Trophoblast cell (in vitro differentiated cells and primary cell): ENCODE results near the gene NDUFAF2.

Experiments used
- DNase-seq, 2 donors: peaks; one replicate each; pipeline ENCODE4 v3.0.0-alpha.2; 2016
- H2AFZ ChIP-seq: 2 replicates; pipeline ENCODE4 v1.6.1; 2013; ENCODE audit warnings: low read length, moderate library complexity, mild to moderate bottlenecking; ENCODE audit not compliant: insufficient read depth, poor library complexity
- H2AK5ac ChIP-seq: 2 replicates; pipeline ENCODE4 v1.6.1; 2013; ENCODE audit warnings: mild to moderate bottlenecking, low read length
- H2BK120ac ChIP-seq: 2 replicates; pipeline ENCODE4 v1.6.1; 2013; ENCODE audit warnings: low read length, mild to moderate bottlenecking, moderate library complexity; ENCODE audit not compliant: insufficient read depth, poor library complexity
- H2BK12ac ChIP-seq: 2 replicates; pipeline ENCODE4 v1.6.1; 2013; ENCODE audit warnings: mild to moderate bottlenecking, low read length, moderate library complexity
- H2BK5ac ChIP-seq: 2 replicates; pipeline ENCODE4 v1.6.1; 2013; ENCODE audit warnings: low read length, low read depth, moderate library complexity, mild to moderate bottlenecking; ENCODE audit not compliant: poor library complexity
- H3K14ac ChIP-seq: 2 replicates; pipeline ENCODE4 v1.6.1; 2013; ENCODE audit warnings: mild to moderate bottlenecking, low read length
- H3K18ac ChIP-seq: 2 replicates; pipeline ENCODE4 v1.6.1; 2013; ENCODE audit warnings: mild to moderate bottlenecking, low read length
- H3K23ac ChIP-seq: 2 replicates; pipeline ENCODE4 v1.6.1; 2013; ENCODE audit warnings: low read length
- H3K27ac ChIP-seq: 2 replicates; pipeline ENCODE4 v1.5.1; 2013; ENCODE audit warnings: low read depth, mild to moderate bottlenecking, inconsistent platforms, low read length, moderate library complexity
- H3K27me3 ChIP-seq: 2 replicates; pipeline ENCODE4 v1.6.1; 2013; ENCODE audit warnings: inconsistent platforms, mild to moderate bottlenecking, low read length, moderate library complexity; ENCODE audit not compliant: insufficient read depth
- H3K36me3 ChIP-seq, 2 experiments: 1 replicate in 1 of 2; 2 replicates in 1 of 2; pipeline ENCODE4 v1.6.1; 2013; ENCODE audit warnings: low read length in 2 of 2, mild to moderate bottlenecking in 2 of 2, moderate library complexity in 1 of 2; ENCODE audit not compliant: insufficient read depth in 2 of 2, control insufficient read depth in 1 of 2
- H3K4ac ChIP-seq: 2 replicates; pipeline ENCODE4 v1.6.1; 2013; ENCODE audit warnings: low read depth, mild to moderate bottlenecking, low read length, moderate library complexity
- H3K4me1 ChIP-seq, 2 experiments: 1 replicate in 1 of 2; 2 replicates in 1 of 2; pipeline ENCODE4 v1.6.1; 2013; ENCODE audit warnings: low read length in 2 of 2, mild to moderate bottlenecking in 2 of 2, moderate library complexity in 1 of 2; ENCODE audit not compliant: insufficient read depth in 2 of 2, control insufficient read depth in 1 of 2
- H3K4me2 ChIP-seq: 2 replicates; pipeline ENCODE4 v1.6.1; 2013; ENCODE audit warnings: inconsistent platforms, mild to moderate bottlenecking, low read length, moderate library complexity
- H3K4me3 ChIP-seq: 2 replicates; pipeline ENCODE4 v1.5.1; 2013; ENCODE audit warnings: mild to moderate bottlenecking, low read depth, low read length, inconsistent platforms
- H3K79me1 ChIP-seq: one replicate; pipeline ENCODE4 v1.6.1; 2013; ENCODE audit warnings: low read length
- H3K79me2 ChIP-seq: 2 replicates; pipeline ENCODE4 v1.6.1; 2013; ENCODE audit warnings: low read length, mild to moderate bottlenecking; ENCODE audit not compliant: control insufficient read depth, insufficient read depth, poor library complexity
- H3K9ac ChIP-seq: 2 replicates; pipeline ENCODE4 v1.6.1; 2013; ENCODE audit warnings: mild to moderate bottlenecking, low read length
- H3K9me3 ChIP-seq: 2 replicates; pipeline ENCODE4 v1.6.1; 2013; ENCODE audit warnings: low read depth, mild to moderate bottlenecking, control low read depth, inconsistent platforms, low read length; ENCODE audit not compliant: insufficient read depth
- H4K12ac ChIP-seq: 2 replicates; pipeline ENCODE4 v1.6.1; 2013; ENCODE audit warnings: low read depth, mild to moderate bottlenecking, low read length, moderate library complexity
- H4K8ac ChIP-seq: 2 replicates; pipeline ENCODE4 v1.6.1; 2013; ENCODE audit warnings: low read depth, mild to moderate bottlenecking, low read length, moderate library complexity
- H4K91ac ChIP-seq: one replicate; pipeline ENCODE4 v1.6.1; 2013; ENCODE audit warnings: low read depth, mild to moderate bottlenecking, low read length, moderate library complexity
- WGBS: extraction: QIAGEN DNeasy Blood & Tissue Kit; methylation state at CpG from one replicate; pipeline ENCODE4 v1.1.7; 2013; ENCODE audit warnings: missing lambda C conversion rate; ENCODE audit not compliant: insufficient read length, insufficient coverage; ENCODE audit errors: extremely low coverage; 5-methylcytosine and 5-hydroxymethylcytosine counted together

The NDUFAF2 gene

GRCh38 chr5:61178702-61179101 is 233.7 kb downstream of the NDUFAF2 start:
- H3K79me1 ChIP-seq = no peaks in the 10 kb centered on the region
- H4K8ac ChIP-seq = no peak overlapping the region
- no peak overlapping the region for H4K91ac ChIP-seq
- no peak overlapping the region for H2BK120ac ChIP-seq
- no peak overlapping the region for H3K18ac ChIP-seq
- no peaks in the 10 kb centered on the region for H3K9me3 ChIP-seq
- H3K23ac ChIP-seq = no peak overlapping the region
- H3K9ac ChIP-seq = no peak overlapping the region
- H3K14ac ChIP-seq = no peak overlapping the region
- H2BK12ac ChIP-seq = no peak overlapping the region
- no peaks in the 10 kb centered on the region for H3K36me3 ChIP-seq
- no peaks in the 10 kb centered on the region for H3K27me3 ChIP-seq
- no peak overlapping the region for H4K12ac ChIP-seq
- DNase-seq = no peak
- H2AFZ ChIP-seq = no peak overlapping the region
- no peaks in the 10 kb centered on the region for H3K79me2 ChIP-seq
- H2BK5ac ChIP-seq = no peak overlapping the region
- no peak overlapping the region for H3K4ac ChIP-seq
- H2AK5ac ChIP-seq = no peak overlapping the region
- no peak overlapping the region for H3K27ac ChIP-seq
- no peak overlapping the region for H3K4me3 ChIP-seq
- H3K4me2 ChIP-seq = no peak overlapping the region
- WGBS = no CpG with 5 or more reads among the region's 4 CpGs
- H3K4me1 ChIP-seq = no peaks in the 10 kb centered on the region

GRCh38 chr5:61180886-61181285 is 235.9 kb downstream of the NDUFAF2 start:
- no peak for DNase-seq
- H3K4me3 ChIP-seq = no peak overlapping the region
- H3K14ac ChIP-seq = no peak overlapping the region
- no peak overlapping the region for H2BK5ac ChIP-seq
- H3K18ac ChIP-seq = no peak overlapping the region
- H3K9ac ChIP-seq = no peak overlapping the region
- H2BK120ac ChIP-seq = no peak overlapping the region
- H3K23ac ChIP-seq = no peak overlapping the region
- no peak overlapping the region for H3K4me2 ChIP-seq
- H3K79me2 ChIP-seq = no peaks in the 10 kb centered on the region
- no peak overlapping the region for H3K4ac ChIP-seq
- no peaks in the 10 kb centered on the region for H3K9me3 ChIP-seq
- no peak overlapping the region for H2AFZ ChIP-seq
- H3K79me1 ChIP-seq = no peaks in the 10 kb centered on the region
- no peak overlapping the region for H4K12ac ChIP-seq
- no peak overlapping the region for H4K8ac ChIP-seq
- no peak overlapping the region for H2BK12ac ChIP-seq
- H3K4me1 ChIP-seq = no peaks in the 10 kb centered on the region
- no peak overlapping the region for H4K91ac ChIP-seq
- no CpG with 5 or more reads among the region's 2 CpGs for WGBS
- no peak overlapping the region for H2AK5ac ChIP-seq
- H3K27ac ChIP-seq = no peak overlapping the region
- no peaks in the 10 kb centered on the region for H3K36me3 ChIP-seq
- H3K27me3 ChIP-seq = no peaks in the 10 kb centered on the region

GRCh38 chr5:61182449-61182848 is 237.4 kb downstream of the NDUFAF2 start:
- Histone ChIP-seq H3K36me3 (no peaks in the 10 kb centered on the region), H4K91ac (no peak overlapping the region), H2AK5ac (no peak overlapping the region), H4K8ac (no peak overlapping the region), H3K79me2 (no peaks in the 10 kb centered on the region), H3K27me3 (no peaks in the 10 kb centered on the region), H4K12ac (no peak overlapping the region), H2AFZ (no peak overlapping the region), H3K4me3 (no peak overlapping the region), H3K14ac (no peak overlapping the region), H3K4ac (no peak overlapping the region), H3K23ac (no peak overlapping the region), H2BK12ac (no peak overlapping the region), H3K9me3 (no peaks in the 10 kb centered on the region), H3K4me1 (no peaks in the 10 kb centered on the region), H3K4me2 (no peak overlapping the region), H3K79me1 (no peaks in the 10 kb centered on the region), H3K9ac (no peak overlapping the region), H2BK5ac (no peak overlapping the region), H3K27ac (no peak overlapping the region), H3K18ac (no peak overlapping the region), H2BK120ac (no peak overlapping the region)
- WGBS = no CpG with 5 or more reads among the region's 2 CpGs
- no peak for DNase-seq

GRCh38 chr5:61183538-61183937 is 238.5 kb downstream of the NDUFAF2 start:
- Histone ChIP-seq H3K9me3 (no peaks in the 10 kb centered on the region), H2BK5ac (no peak overlapping the region), H2AFZ (no peak overlapping the region), H2BK12ac (no peak overlapping the region), H3K9ac (no peak overlapping the region), H3K4ac (no peak overlapping the region), H3K18ac (no peak overlapping the region), H3K4me2 (no peak overlapping the region), H4K91ac (no peak overlapping the region), H4K8ac (no peak overlapping the region), H3K4me1 (no peaks in the 10 kb centered on the region), H3K79me1 (no peaks in the 10 kb centered on the region), H2BK120ac (no peak overlapping the region), H2AK5ac (no peak overlapping the region), H3K79me2 (no peaks in the 10 kb centered on the region), H3K27me3 (no peaks in the 10 kb centered on the region), H3K36me3 (no peaks in the 10 kb centered on the region), H3K27ac (no peak overlapping the region), H3K14ac (no peak overlapping the region), H3K4me3 (no peak overlapping the region), H3K23ac (no peak overlapping the region), H4K12ac (no peak overlapping the region)
- WGBS = no CpG with 5 or more reads among the region's 1 CpG
- no peak for DNase-seq
